Karpas-422 (cell line): Measurements from ENCODE around the gene KRT39. TPM values are rescaled to one million over a fixed set of nuclear protein-coding genes. Genes with fewer than 3 reads are reported as not detected.

Experiments used
- DNase-seq: peaks from one replicate; pipeline ENCODE4 v3.0.0-alpha.2; 2015
- H2AFZ ChIP-seq: fragments of 200-600 bp; sonication (generic); 2 replicates; pipeline ENCODE4 v1.6.1; 2014; ENCODE audit warnings: antibody characterized with exemption, low read length, mixed read lengths
- H3K27ac ChIP-seq: fragments of 200-600 bp; sonication (generic); 2 replicates; pipeline ENCODE4 v1.5.1; 2014; ENCODE audit warnings: mild to moderate bottlenecking, low read length, moderate library complexity
- H3K27me3 ChIP-seq: fragments of 200-600 bp; sonication (generic); 2 replicates; pipeline ENCODE4 v1.6.1; 2014; ENCODE audit warnings: low read length, mixed read lengths
- H3K36me3 ChIP-seq: fragments of 200-600 bp; sonication (generic); 2 replicates; pipeline ENCODE4 v1.6.1; 2014; ENCODE audit warnings: low read length, mixed read lengths; ENCODE audit not compliant: insufficient read depth
- H3K4me1 ChIP-seq: fragments of 200-600 bp; sonication (generic); 2 replicates; pipeline ENCODE4 v1.6.1; 2014; ENCODE audit warnings: mild to moderate bottlenecking, low read length, mixed read lengths
- H3K4me2 ChIP-seq: fragments of 200-600 bp; sonication (generic); 2 replicates; pipeline ENCODE4 v1.6.1; 2014; ENCODE audit warnings: low read length, low read depth, mild to moderate bottlenecking; ENCODE audit not compliant: poor library complexity, severe bottlenecking
- H3K4me3 ChIP-seq: fragments of 200-600 bp; sonication (generic); 2 replicates; pipeline ENCODE4 v1.5.1; 2014; ENCODE audit warnings: mild to moderate bottlenecking, antibody characterized with exemption, low read length, mixed read lengths
- H3K79me2 ChIP-seq: fragments of 200-600 bp; sonication (generic); 2 replicates; pipeline ENCODE4 v1.6.1; 2014; ENCODE audit warnings: mild to moderate bottlenecking, low read length, mixed read lengths
- H3K9ac ChIP-seq: fragments of 200-600 bp; sonication (generic); 2 replicates; pipeline ENCODE4 v1.6.0; 2014; ENCODE audit warnings: low read length
- H3K9me2 ChIP-seq: fragments of 200-600 bp; sonication (generic), shearing (Covaris generic); replicated peaks from 2 replicates; pipeline ENCODE4 v1.6.0; 2014; ENCODE audit warnings: mild to moderate bottlenecking, low read length, moderate library complexity; ENCODE audit not compliant: insufficient read depth
- H3K9me3 ChIP-seq: fragments of 300-700, 200-600 bp; sonication (generic); 2 replicates; pipeline ENCODE4 v1.6.1; 2014; ENCODE audit warnings: low read length, mixed read lengths
- H4K20me1 ChIP-seq: fragments of 200-600 bp; sonication (generic); 2 replicates; pipeline ENCODE4 v1.6.1; 2014; ENCODE audit warnings: mild to moderate bottlenecking, antibody characterized with exemption, low read length, low read depth; ENCODE audit not compliant: insufficient read depth
- total RNA-seq: library from RNA; depleted of rRNA; stranded (reverse); fragments of >200 nt; shearing (Covaris generic); gene quantifications from 2 replicates; pipeline ENCODE4 v1.2.3, GENCODE V29; 2014; ENCODE audit warnings: low replicate concordance

The KRT39 gene
- total RNA-seq, 1 experiment from 2014 or later = not detected

GRCh38 chr17:40993839-40994238 is 27.1 kb upstream of the KRT39 start, which contains the start of gene KRTAP3-3:
Gene KRTAP3-3 (minus strand): TSS chr17:40994164. CDS start chr17:40994097, 67 bp downstream.
- Histone ChIP-seq H3K9me3 (no peaks in the 10 kb centered on the region), H3K4me1 (no peaks in the 10 kb centered on the region), H3K79me2 (no peaks in the 10 kb centered on the region), H3K9me2 (no peaks in the 10 kb centered on the region), H4K20me1 (no peaks in the 10 kb centered on the region), H3K27me3 (no peaks in the 10 kb centered on the region; the same call in 1 of the 2 replicates), H2AFZ (no peak within 1 kb of the TSS), H3K4me3 (no peak within 1 kb of the TSS), H3K27ac (no peak within 1 kb of the TSS), H3K9ac (no peak within 1 kb of the TSS), H3K36me3 (no peaks in the 10 kb centered on the region), H3K4me2 (no peak within 1 kb of the TSS)
- no peak for DNase-seq

GRCh38 chr17:40993084-40993483 is 26.3 kb upstream of the KRT39 start:
- H3K9ac ChIP-seq = no peak overlapping the region
- no peaks in the 10 kb centered on the region for H3K36me3 ChIP-seq
- H4K20me1 ChIP-seq = no peaks in the 10 kb centered on the region
- H3K9me3 ChIP-seq = no peaks in the 10 kb centered on the region
- no peaks in the 10 kb centered on the region for H3K4me1 ChIP-seq
- DNase-seq = no peak
- H3K4me3 ChIP-seq = no peak overlapping the region
- no peak overlapping the region for H3K27ac ChIP-seq
- no peak overlapping the region for H2AFZ ChIP-seq
- no peaks in the 10 kb centered on the region for H3K9me2 ChIP-seq
- no peak overlapping the region for H3K4me2 ChIP-seq
- H3K27me3 ChIP-seq = no peaks in the 10 kb centered on the region; the same call in 1 of the 2 replicates
- H3K79me2 ChIP-seq = no peaks in the 10 kb centered on the region

GRCh38 chr17:40992666-40993065 is 25.9 kb upstream of the KRT39 start:
- H3K4me2 ChIP-seq = no peak overlapping the region
- no peak for DNase-seq
- no peaks in the 10 kb centered on the region for H3K79me2 ChIP-seq
- H3K36me3 ChIP-seq = no peaks in the 10 kb centered on the region
- H3K4me3 ChIP-seq = no peak overlapping the region
- no peak overlapping the region for H3K9ac ChIP-seq
- H3K9me2 ChIP-seq = no peaks in the 10 kb centered on the region
- H2AFZ ChIP-seq = no peak overlapping the region
- H3K27ac ChIP-seq = no peak overlapping the region
- no peaks in the 10 kb centered on the region; the same call in 1 of the 2 replicates for H3K27me3 ChIP-seq
- H3K4me1 ChIP-seq = no peaks in the 10 kb centered on the region
- no peaks in the 10 kb centered on the region for H3K9me3 ChIP-seq
- H4K20me1 ChIP-seq = no peaks in the 10 kb centered on the region

- Histone ChIP-seq H3K4me2 (no peak overlapping the region), H2AFZ (no peak overlapping the region), H3K27me3 (no peaks in the 10 kb centered on the region), H3K79me2 (no peaks in the 10 kb centered on the region), H3K4me1 (no peaks in the 10 kb centered on the region), H4K20me1 (no peaks in the 10 kb centered on the region), H3K4me3 (no peak overlapping the region), H3K9me3 (no peaks in the 10 kb centered on the region), H3K36me3 (no peaks in the 10 kb centered on the region), H3K9me2 (no peaks in the 10 kb centered on the region), H3K9ac (no peak overlapping the region), H3K27ac (no peak overlapping the region)
- no peak for DNase-seq
Observed at GRCh38 chr17:40986920-40987319, 20.2 kb upstream of the KRT39 start.

GRCh38 chr17:40984226-40984625 is 17.5 kb upstream of the KRT39 start, which contains the start of gene KRT40:
Gene KRT40 (minus strand): TSS chr17:40984326. CDS start chr17:40984273, 53 bp downstream.
- Histone ChIP-seq H4K20me1 (no peaks in the 10 kb centered on the region), H3K79me2 (no peaks in the 10 kb centered on the region), H3K27me3 (no peaks in the 10 kb centered on the region), H3K27ac (no peak within 1 kb of the TSS), H3K36me3 (no peaks in the 10 kb centered on the region), H2AFZ (no peak within 1 kb of the TSS), H3K4me3 (no peak within 1 kb of the TSS), H3K4me1 (no peaks in the 10 kb centered on the region), H3K4me2 (no peak within 1 kb of the TSS), H3K9me3 (no peaks in the 10 kb centered on the region), H3K9ac (no peak within 1 kb of the TSS), H3K9me2 (no peaks in the 10 kb centered on the region)
- DNase-seq = no peak

GRCh38 chr17:40981115-40981514 is 14.4 kb upstream of the KRT39 start:
- Histone ChIP-seq H3K4me1 (no peaks in the 10 kb centered on the region), H3K27ac (no peak overlapping the region), H3K27me3 (no peaks in the 10 kb centered on the region), H3K4me2 (no peak overlapping the region), H3K4me3 (no peak overlapping the region), H4K20me1 (no peaks in the 10 kb centered on the region), H3K9me2 (no peaks in the 10 kb centered on the region), H3K36me3 (no peaks in the 10 kb centered on the region), H3K79me2 (no peaks in the 10 kb centered on the region), H2AFZ (no peak overlapping the region), H3K9me3 (no peaks in the 10 kb centered on the region), H3K9ac (no peak overlapping the region)
- no peak for DNase-seq

GRCh38 chr17:40980596-40980995 is 13.8 kb upstream of the KRT39 start:
- H3K27ac ChIP-seq = no peak overlapping the region
- no peak for DNase-seq
- H3K27me3 ChIP-seq = no peaks in the 10 kb centered on the region
- H3K79me2 ChIP-seq = no peaks in the 10 kb centered on the region
- H3K9me2 ChIP-seq = no peaks in the 10 kb centered on the region
- no peaks in the 10 kb centered on the region for H3K36me3 ChIP-seq
- H3K4me2 ChIP-seq = no peak overlapping the region
- H3K9me3 ChIP-seq = no peaks in the 10 kb centered on the region
- H3K4me3 ChIP-seq = no peak overlapping the region
- H4K20me1 ChIP-seq = no peaks in the 10 kb centered on the region
- no peak overlapping the region for H2AFZ ChIP-seq
- no peak overlapping the region for H3K9ac ChIP-seq
- H3K4me1 ChIP-seq = no peaks in the 10 kb centered on the region

- Histone ChIP-seq H3K27me3 (no peaks in the 10 kb centered on the region), H3K27ac (no peak overlapping the region), H3K36me3 (no peaks in the 10 kb centered on the region), H3K4me2 (no peak overlapping the region), H3K9me2 (no peaks in the 10 kb centered on the region), H3K4me1 (no peaks in the 10 kb centered on the region), H2AFZ (no peak overlapping the region), H3K4me3 (no peak overlapping the region), H3K9me3 (no peaks in the 10 kb centered on the region), H4K20me1 (no peaks in the 10 kb centered on the region), H3K9ac (no peak overlapping the region), H3K79me2 (no peaks in the 10 kb centered on the region)
- DNase-seq = no peak
Observed at GRCh38 chr17:40980117-40980516, 13.4 kb upstream of the KRT39 start.
